GOT3 (cell line): ENCODE measurements around the gene OSTN.
"Not testable (repeated sequence)": the region's sequence is repeated elsewhere in the genome, so short reads cannot be mapped to it uniquely, and the experiment has no call there.

Source experiments
- DNase-seq: peaks from one replicate; lab custom pipeline; 2025; ENCODE audit warnings: mixed read lengths; lab: John Stamatoyannopoulos, UW

OSTN gene

GRCh38 chr3:191198932-191199331 is at the start of gene OSTN:
Gene OSTN (plus strand): TSS chr3:191199241. CDS start chr3:191212533, 13,292 bp downstream.
- DNase-seq: no peak

GRCh38 chr3:191151653-191152052 is 47.4 kb upstream of the OSTN start:
- no peak for DNase-seq

GRCh38 chr3:191154827-191155226 is 44.2 kb upstream of the OSTN start:
- no peak for DNase-seq

- DNase-seq: no peak
Observed at GRCh38 chr3:191158247-191158646, 40.8 kb upstream of the OSTN start.

GRCh38 chr3:191158815-191159214 is 40.2 kb upstream of the OSTN start:
- no peak for DNase-seq

GRCh38 chr3:191165802-191166201 is 33.2 kb upstream of the OSTN start:
- no peak for DNase-seq

- no peak for DNase-seq
Observed at GRCh38 chr3:191166368-191166767, 32.7 kb upstream of the OSTN start.

GRCh38 chr3:191169566-191169965 is 29.5 kb upstream of the OSTN start:
- no peak for DNase-seq

GRCh38 chr3:191170097-191170496 is 28.9 kb upstream of the OSTN start:
- no peak for DNase-seq

- no peak for DNase-seq
Observed at GRCh38 chr3:191175102-191175501, 23.9 kb upstream of the OSTN start.

GRCh38 chr3:191176038-191176785 is 22.8 kb upstream of the OSTN start:
- no peak for DNase-seq

- DNase-seq: not testable (repeated sequence)
Observed at GRCh38 chr3:191185382-191185781, 13.7 kb upstream of the OSTN start.

GRCh38 chr3:191188246-191188645 is 10.8 kb upstream of the OSTN start:
- not testable (repeated sequence) for DNase-seq

GRCh38 chr3:191192270-191192669 is 6.8 kb upstream of the OSTN start:
- not testable (repeated sequence) for DNase-seq

- no peak for DNase-seq
Observed at GRCh38 chr3:191192941-191193340, 6.1 kb upstream of the OSTN start.

- no peak for DNase-seq
Observed at GRCh38 chr3:191197761-191198306, 1.2 kb upstream of the OSTN start.

- DNase-seq: no peak
Observed at GRCh38 chr3:191198480-191198879, 561 bp upstream of the OSTN start.

- no peak for DNase-seq
Observed at GRCh38 chr3:191210032-191210431, 11.0 kb downstream of the OSTN start.

- DNase-seq: no peak
Observed at GRCh38 chr3:191216510-191216909, 17.5 kb downstream of the OSTN start.

- DNase-seq: no peak
Observed at GRCh38 chr3:191217301-191217700, 18.3 kb downstream of the OSTN start.

- DNase-seq: no peak
Observed at GRCh38 chr3:191220908-191221307, 21.9 kb downstream of the OSTN start.

GRCh38 chr3:191221638-191222037 is 22.6 kb downstream of the OSTN start:
- no peak for DNase-seq

- DNase-seq: no peak
Observed at GRCh38 chr3:191227541-191227940, 28.5 kb downstream of the OSTN start.

- DNase-seq: no peak
Observed at GRCh38 chr3:191234216-191234615, 35.2 kb downstream of the OSTN start.
